MM.1S (cell line): ENCODE results near the gene ALPL.

Experiments used
- DNase-seq: peaks from one replicate; pipeline ENCODE4 v3.0.0-alpha.2; 2015
- H2AFZ ChIP-seq: fragments of 300-600 bp; sonication (generic); 2 replicates; pipeline ENCODE4 v1.6.0; 2016; ENCODE audit warnings: antibody characterized with exemption, low read length
- H3F3A ChIP-seq: fragments of 300-600 bp; sonication (generic); 2 replicates; pipeline ENCODE4 v1.6.1; 2016; ENCODE audit warnings: mild to moderate bottlenecking, antibody characterized with exemption, low read length, moderate library complexity, mixed read lengths; ENCODE audit not compliant: insufficient read depth
- H3K27ac ChIP-seq: fragments of 300-600 bp; sonication (generic); 2 replicates; pipeline ENCODE4 v1.5.1; 2016; ENCODE audit warnings: mild to moderate bottlenecking, low read length
- H3K27me3 ChIP-seq: fragments of 300-600 bp; sonication (generic); replicated peaks from 2 replicates; pipeline ENCODE4 v1.6.0; 2016; ENCODE audit warnings: low read length; ENCODE audit not compliant: insufficient read depth
- H3K36me3 ChIP-seq: fragments of 300-600 bp; sonication (generic); replicated peaks from 2 replicates; pipeline ENCODE4 v1.6.1; 2016; ENCODE audit warnings: mild to moderate bottlenecking, low read length, mixed read lengths; ENCODE audit not compliant: insufficient read depth
- H3K4me1 ChIP-seq: fragments of 300-600 bp; sonication (generic); 2 replicates; pipeline ENCODE4 v1.6.1; 2016; ENCODE audit warnings: low read length, mixed read lengths
- H3K4me2 ChIP-seq: fragments of 300-600 bp; sonication (generic); 2 replicates; pipeline ENCODE4 v1.6.0; 2016; ENCODE audit warnings: low read depth, low read length
- H3K4me3 ChIP-seq: fragments of 300-600 bp; sonication (generic); 2 replicates; pipeline ENCODE4 v1.5.1; 2016; ENCODE audit warnings: low read length, mixed read lengths
- H3K79me2 ChIP-seq: fragments of 300-600 bp; sonication (generic); 2 replicates; pipeline ENCODE4 v1.6.1; 2016; ENCODE audit warnings: mixed run types, low read length, mixed read lengths
- H3K9ac ChIP-seq: fragments of 300-600 bp; sonication (generic); 2 replicates; pipeline ENCODE4 v1.6.1; 2016; ENCODE audit warnings: low read length, mixed read lengths
- H3K9me2 ChIP-seq: fragments of 300-600 bp; sonication (generic); replicated peaks from 2 replicates; pipeline ENCODE4 v1.6.1; 2016; ENCODE audit warnings: mild to moderate bottlenecking, low read length, mixed read lengths; ENCODE audit not compliant: insufficient read depth
- H3K9me3 ChIP-seq: fragments of 300-600 bp; sonication (generic); replicated peaks from 2 replicates; pipeline ENCODE4 v1.6.1; 2016; ENCODE audit warnings: mild to moderate bottlenecking, low read length, mixed read lengths; ENCODE audit not compliant: insufficient read depth
- H4K20me1 ChIP-seq: fragments of 300-600 bp; sonication (generic); 2 replicates; pipeline ENCODE4 v1.6.1; 2016; ENCODE audit warnings: mild to moderate bottlenecking, low read length, moderate library complexity, mixed read lengths; ENCODE audit not compliant: insufficient read depth
- EZH2 ChIP-seq: fragments of 300-600 bp; sonication (generic); optimal IDR thresholded peaks from 2 replicates; pipeline ENCODE3; 2017; ENCODE audit warnings: low read depth, mild to moderate bottlenecking, antibody characterized with exemption, low read length, mixed read lengths
- EZH2phosphoT487 ChIP-seq: fragments of 300-600 bp; sonication (generic); IDR thresholded peaks from 2 replicates; pipeline ENCODE4 v1.6.1; 2018; ENCODE audit warnings: antibody characterized with exemption, low read length
- TF ChIP-seq, protein P1 (sequence below): fragments of 300-600 bp; sonication (generic); IDR thresholded peaks from 2 replicates; pipeline ENCODE4 v1.5.1; 2016; ENCODE audit warnings: antibody characterized with exemption, low read length, mixed read lengths

Gene ALPL

DNA sequence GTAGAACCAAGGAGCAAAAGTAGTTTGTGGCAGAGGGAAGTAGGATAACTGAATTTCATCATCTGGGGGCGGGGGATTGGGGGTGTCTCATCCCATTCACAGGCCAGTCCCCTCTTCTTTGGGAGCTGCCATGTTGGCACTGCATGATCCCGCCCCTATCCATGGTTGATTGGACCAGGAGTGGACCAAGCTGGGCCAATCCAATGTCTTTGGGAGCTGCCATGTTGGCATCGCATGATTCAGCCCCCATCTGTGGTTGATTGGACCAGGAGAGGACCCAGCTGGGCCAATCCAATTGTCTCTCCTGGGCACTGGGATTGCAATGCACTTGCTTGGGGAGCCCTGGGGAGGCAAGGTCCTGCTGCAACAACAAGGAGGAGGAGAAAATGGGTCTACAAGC lies 12.3 kb upstream of the ALPL start:
- H3K4me1 ChIP-seq: no peaks in the 10 kb centered on the region

DNA sequence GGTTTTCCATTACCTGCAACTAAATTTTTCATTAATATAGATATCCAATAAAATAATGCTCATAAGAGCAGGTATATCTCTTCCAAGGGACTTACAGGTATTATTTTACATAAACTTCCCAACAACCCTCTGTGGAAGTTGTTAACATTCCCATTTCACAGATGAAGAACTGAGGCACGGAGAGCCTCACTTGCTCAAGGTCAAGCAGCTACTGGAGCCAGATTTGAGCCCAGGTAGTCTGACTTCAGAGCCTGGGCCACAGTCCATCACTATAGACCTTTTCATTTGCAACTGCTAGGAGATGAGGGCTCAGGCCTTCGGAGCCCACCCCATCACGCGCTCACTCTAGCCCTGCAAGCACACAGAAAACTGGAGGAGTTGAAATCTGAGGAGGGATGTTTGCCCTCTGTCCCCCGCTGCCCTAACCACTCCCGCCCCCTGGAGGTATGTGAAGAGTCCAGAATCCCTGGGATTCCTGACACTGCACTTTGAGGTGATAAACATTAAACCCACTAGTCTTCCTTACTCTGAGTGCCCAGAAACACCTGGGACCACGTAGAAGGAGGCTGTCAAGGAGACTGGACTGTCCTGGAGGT lies 11.7 kb upstream of the ALPL start:
- H3K9me2 ChIP-seq: no peaks in the 10 kb centered on the region
- H3K9ac ChIP-seq: no peak overlapping the region
- H4K20me1 ChIP-seq: no peaks in the 10 kb centered on the region
- H3K4me1 ChIP-seq: no peaks in the 10 kb centered on the region
- peaks cover 34% of the 10 kb centered on the region for H3K27me3 ChIP-seq
- no peak for DNase-seq
- H3K36me3 ChIP-seq: no peaks in the 10 kb centered on the region
- no peak overlapping the region for H2AFZ ChIP-seq
- TF ChIP-seq, protein P1, sequence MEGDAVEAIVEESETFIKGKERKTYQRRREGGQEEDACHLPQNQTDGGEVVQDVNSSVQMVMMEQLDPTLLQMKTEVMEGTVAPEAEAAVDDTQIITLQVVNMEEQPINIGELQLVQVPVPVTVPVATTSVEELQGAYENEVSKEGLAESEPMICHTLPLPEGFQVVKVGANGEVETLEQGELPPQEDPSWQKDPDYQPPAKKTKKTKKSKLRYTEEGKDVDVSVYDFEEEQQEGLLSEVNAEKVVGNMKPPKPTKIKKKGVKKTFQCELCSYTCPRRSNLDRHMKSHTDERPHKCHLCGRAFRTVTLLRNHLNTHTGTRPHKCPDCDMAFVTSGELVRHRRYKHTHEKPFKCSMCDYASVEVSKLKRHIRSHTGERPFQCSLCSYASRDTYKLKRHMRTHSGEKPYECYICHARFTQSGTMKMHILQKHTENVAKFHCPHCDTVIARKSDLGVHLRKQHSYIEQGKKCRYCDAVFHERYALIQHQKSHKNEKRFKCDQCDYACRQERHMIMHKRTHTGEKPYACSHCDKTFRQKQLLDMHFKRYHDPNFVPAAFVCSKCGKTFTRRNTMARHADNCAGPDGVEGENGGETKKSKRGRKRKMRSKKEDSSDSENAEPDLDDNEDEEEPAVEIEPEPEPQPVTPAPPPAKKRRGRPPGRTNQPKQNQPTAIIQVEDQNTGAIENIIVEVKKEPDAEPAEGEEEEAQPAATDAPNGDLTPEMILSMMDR: no peak
- TF ChIP-seq EZH2phosphoT487 (no peak), EZH2 (no peak)
- H3K4me2 ChIP-seq: no peak overlapping the region
- no peak overlapping the region for H3K4me3 ChIP-seq
- H3K9me3 ChIP-seq: no peaks in the 10 kb centered on the region
- H3F3A ChIP-seq: no peaks in the 10 kb centered on the region
- no peaks in the 10 kb centered on the region for H3K79me2 ChIP-seq
- no peak overlapping the region for H3K27ac ChIP-seq

More for the DNA sequence above, 12.3 kb upstream of the ALPL start:
- Histone ChIP-seq H3K9ac (no peak overlapping the region), H3K4me3 (no peak overlapping the region), H3K36me3 (no peaks in the 10 kb centered on the region), H3K27ac (no peak overlapping the region), H2AFZ (no peak overlapping the region), H3K79me2 (no peaks in the 10 kb centered on the region), H3K9me2 (no peaks in the 10 kb centered on the region), H3K27me3 (peaks cover 40% of the 10 kb centered on the region), H4K20me1 (no peaks in the 10 kb centered on the region), H3K9me3 (no peaks in the 10 kb centered on the region), H3F3A (no peaks in the 10 kb centered on the region), H3K4me2 (no peak overlapping the region)
- TF ChIP-seq, protein P1: no peak
- TF ChIP-seq EZH2phosphoT487: no peak
- no peak for TF ChIP-seq EZH2
- DNase-seq: no peak

DNA sequence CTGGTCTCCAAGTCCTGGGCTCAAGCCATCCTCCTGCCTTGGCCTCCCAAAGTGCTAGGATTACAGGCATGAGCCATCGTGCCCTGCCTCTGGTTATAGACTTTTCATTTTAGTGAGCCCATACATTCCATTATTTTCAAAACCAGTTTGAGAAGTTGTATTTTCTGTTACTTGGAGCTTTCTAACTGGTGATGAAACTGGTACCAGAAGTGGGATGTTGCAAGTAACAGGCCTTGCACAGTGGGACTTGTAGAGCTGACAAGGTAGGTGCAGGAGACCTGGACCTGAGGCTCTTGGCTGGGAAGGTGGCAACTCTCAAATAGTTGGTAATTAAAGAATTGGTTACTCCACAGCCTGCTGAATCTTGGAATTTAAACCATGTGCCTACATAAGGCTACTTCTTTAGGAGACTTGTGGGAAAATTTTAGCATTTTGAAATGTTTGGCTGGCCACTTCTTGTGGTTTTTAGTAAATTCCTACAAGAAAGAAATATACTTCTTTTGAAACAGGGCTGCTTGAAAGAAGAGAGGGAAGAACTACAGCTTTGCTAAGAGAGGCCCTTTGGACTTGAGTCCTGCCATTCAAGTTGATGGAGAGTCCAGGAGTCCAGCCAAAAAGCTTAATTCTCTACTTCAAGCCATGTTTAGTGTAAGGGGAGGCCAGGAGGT lies 9.8 kb upstream of the ALPL start:
- no peak overlapping the region for H3K4me2 ChIP-seq
- no peaks in the 10 kb centered on the region for H3K36me3 ChIP-seq
- H3K9ac ChIP-seq: no peak overlapping the region
- no peaks in the 10 kb centered on the region for H3F3A ChIP-seq
- H3K9me2 ChIP-seq: no peaks in the 10 kb centered on the region
- DNase-seq: no peak
- H4K20me1 ChIP-seq: no peaks in the 10 kb centered on the region
- TF ChIP-seq EZH2: no peak
- TF ChIP-seq, protein P1: no peak
- no peak for TF ChIP-seq EZH2phosphoT487
- H3K27me3 ChIP-seq: peaks cover 35% of the 10 kb centered on the region
- H3K4me1 ChIP-seq: no peaks in the 10 kb centered on the region
- H3K79me2 ChIP-seq: no peaks in the 10 kb centered on the region
- no peaks in the 10 kb centered on the region for H3K9me3 ChIP-seq
- no peak overlapping the region for H3K4me3 ChIP-seq
- no peak overlapping the region for H2AFZ ChIP-seq
- no peak overlapping the region for H3K27ac ChIP-seq
